Activated T-helper 17 cell treated with anti-CD3 and anti-CD28 coated beads, Interleukin-2, amount 50 U/mL, for 72 hours (primary cell): ENCODE results near the gene RAB37. TPM values are rescaled to one million over a fixed set of nuclear protein-coding genes. Genes with fewer than 3 reads are reported as not detected.

Source experiments
- ATAC-seq: fragments of 150-1000 bp; cut with Tn5 transposase; replicated peaks from 2 replicates; pipeline ENCODE4 v1.10.0; 2021; ENCODE audit warnings: mild to moderate bottlenecking, moderate library complexity
- H3K27ac Mint-ChIP-seq: one replicate; pipeline ENCODE4 v1.8.0; 2022; ENCODE audit warnings: mixed read lengths
- H3K27me3 Mint-ChIP-seq: one replicate; pipeline ENCODE4 v1.8.0; 2022; ENCODE audit warnings: mixed read lengths
- H3K36me3 Mint-ChIP-seq: one replicate; pipeline ENCODE4 v1.8.0; 2022; ENCODE audit warnings: low read depth, mild to moderate bottlenecking, mixed read lengths
- H3K4me1 Mint-ChIP-seq: one replicate; pipeline ENCODE4 v1.8.0; 2022; ENCODE audit warnings: mixed read lengths
- H3K4me3 Mint-ChIP-seq: one replicate; pipeline ENCODE4 v1.8.0; 2022; ENCODE audit warnings: mild to moderate bottlenecking, mixed read lengths
- H3K9me3 Mint-ChIP-seq: one replicate; pipeline ENCODE4 v1.8.0; 2022; ENCODE audit warnings: mixed read lengths
- total RNA-seq, 2 donors: library from RNA; stranded (reverse); gene quantifications; one replicate each; pipeline ENCODE4 v1.2.3, GENCODE V29; 2022

The RAB37 gene
- total RNA-seq, 2 donors from 2014 or later, result 2.5 to 3.4 TPM

DNA sequence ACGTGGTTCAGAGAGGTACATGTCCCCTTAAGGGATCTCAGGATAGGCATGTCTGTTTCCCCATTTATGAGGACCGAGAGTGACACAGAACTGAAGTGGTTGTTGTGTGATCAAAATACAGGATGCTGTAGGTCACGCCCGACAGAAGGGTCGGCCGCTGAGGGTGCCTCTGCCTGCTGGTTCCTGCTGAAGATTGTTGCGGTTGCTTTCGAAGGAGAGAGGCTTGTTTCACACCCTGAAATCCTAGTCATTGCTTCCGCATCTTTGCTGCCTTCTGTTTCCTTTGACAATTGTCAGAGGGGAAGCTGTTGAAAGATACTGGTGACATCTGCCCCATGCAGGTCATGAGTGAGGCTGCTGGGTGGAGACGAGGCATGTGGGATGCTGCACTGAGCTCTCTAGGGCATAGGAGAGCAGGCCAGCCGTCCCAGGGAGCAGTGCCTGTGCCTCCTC lies 42.9 kb downstream of the RAB37 start:
- Mint-ChIP-seq H3K27ac (peak overlapping the region; percentile 74), H3K9me3 (no peaks in the 10 kb centered on the region), H3K36me3 (peaks cover 21% of the 10 kb centered on the region), H3K4me3 (peak overlapping the region; percentile 100), H3K27me3 (no peaks in the 10 kb centered on the region), H3K4me1 (peaks cover 42% of the 10 kb centered on the region)
- peak; percentile 78 for ATAC-seq

DNA sequence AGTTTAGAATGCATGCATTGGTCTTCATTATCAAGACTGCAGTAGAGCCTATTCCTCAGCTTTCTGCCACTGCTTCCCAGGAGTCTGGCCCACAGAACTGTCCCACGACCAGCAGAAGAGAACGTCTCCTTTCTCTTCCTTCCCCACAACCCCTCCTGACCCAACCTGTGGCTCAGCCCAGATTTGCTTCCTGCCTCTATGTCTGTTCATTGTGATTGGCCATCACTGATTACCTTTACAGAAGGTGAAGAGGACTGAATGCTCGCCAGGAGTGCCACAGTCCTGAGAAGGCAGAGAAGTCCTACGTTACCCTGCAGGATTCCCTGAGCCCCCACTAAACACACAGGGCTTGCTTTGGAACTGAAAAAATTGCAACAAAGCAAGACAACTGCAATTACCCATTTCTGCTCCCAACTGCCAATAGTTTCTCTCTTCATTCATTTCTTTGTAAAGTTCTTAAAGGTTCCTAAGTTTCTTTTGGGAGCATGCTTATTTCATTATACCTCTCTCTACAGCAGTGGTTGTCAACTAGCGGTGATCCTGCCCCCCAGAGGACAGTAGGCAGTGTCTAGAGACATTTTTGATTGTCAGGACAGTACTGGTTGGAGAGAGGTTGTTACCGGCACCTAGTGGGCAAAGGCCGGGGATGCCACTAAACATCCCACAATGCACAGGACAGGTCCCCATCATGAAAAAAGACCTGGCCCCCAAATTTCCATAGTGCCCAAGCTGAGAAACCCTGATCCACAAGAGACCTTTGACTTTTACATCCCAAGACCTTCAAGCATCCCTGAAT lies 43.6 kb downstream of the RAB37 start:
- H3K36me3 Mint-ChIP-seq, result peaks cover 23% of the 10 kb centered on the region
- no peaks in the 10 kb centered on the region for H3K9me3 Mint-ChIP-seq
- peaks cover 45% of the 10 kb centered on the region for H3K4me1 Mint-ChIP-seq
- H3K27ac Mint-ChIP-seq, result peak overlapping the region; percentile 74
- peak overlapping the region; percentile 100 for H3K4me3 Mint-ChIP-seq
- H3K27me3 Mint-ChIP-seq, result no peaks in the 10 kb centered on the region
- no peak for ATAC-seq

DNA sequence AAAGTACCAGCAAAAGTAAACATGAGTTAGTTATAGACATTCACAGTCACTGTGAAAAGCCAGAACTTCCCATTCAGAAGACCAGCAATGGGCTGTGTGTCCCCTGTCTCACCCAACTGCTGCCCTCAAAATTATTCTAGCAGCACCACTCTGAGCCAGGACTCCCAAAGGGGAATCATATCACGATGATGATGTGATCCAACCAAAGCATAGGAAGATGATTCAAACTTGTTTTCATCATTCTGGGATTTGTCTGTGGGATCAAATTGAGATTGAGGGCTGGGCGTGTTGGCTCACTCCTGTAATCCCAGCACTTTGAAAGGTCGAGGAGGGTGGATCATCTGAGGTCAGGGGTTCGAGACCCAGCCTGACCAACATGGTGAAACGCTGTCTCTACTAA lies 45.5 kb downstream of the RAB37 start:
- no peak for ATAC-seq
- Mint-ChIP-seq H3K36me3 (peaks cover 28% of the 10 kb centered on the region), H3K4me3 (no peak overlapping the region), H3K27ac (peak overlapping the region; percentile 69), H3K4me1 (peaks cover 39% of the 10 kb centered on the region), H3K9me3 (no peaks in the 10 kb centered on the region), H3K27me3 (no peaks in the 10 kb centered on the region)

DNA sequence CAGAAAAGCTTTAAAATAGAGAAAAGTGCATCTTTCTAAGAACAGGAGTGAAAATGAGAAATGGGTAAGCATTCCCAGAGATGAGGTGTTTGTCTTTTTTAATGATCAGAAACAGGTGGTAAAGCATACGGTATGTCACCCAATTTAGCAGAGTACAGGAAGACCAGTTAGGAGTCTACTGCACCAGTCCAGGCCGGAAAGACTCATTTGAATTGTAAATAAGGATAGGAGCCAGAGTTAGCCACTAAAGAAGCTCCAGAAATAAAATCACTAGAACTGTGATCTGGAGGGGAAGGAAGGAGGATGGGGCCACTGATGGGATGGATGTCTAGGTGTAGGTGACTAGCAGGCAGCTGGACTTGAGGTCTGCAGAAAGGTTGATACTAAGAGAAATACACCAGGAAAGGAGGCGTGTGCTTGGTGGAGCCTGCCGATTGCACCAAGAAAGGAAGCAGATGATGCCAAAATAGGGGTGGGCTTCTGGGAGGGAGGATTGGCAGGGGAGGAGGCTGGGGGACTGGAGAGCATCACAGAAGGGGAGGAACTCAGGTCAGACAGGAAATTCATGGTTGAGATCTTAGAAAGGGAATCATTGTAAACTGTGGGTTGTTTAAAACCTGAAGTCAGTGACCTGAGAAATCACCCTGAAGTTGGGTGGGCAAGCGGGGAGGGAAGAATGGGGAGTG lies 47.2 kb downstream of the RAB37 start:
- H3K4me3 Mint-ChIP-seq, result no peak overlapping the region
- H3K4me1 Mint-ChIP-seq, result peaks cover 30% of the 10 kb centered on the region
- H3K27me3 Mint-ChIP-seq, result no peaks in the 10 kb centered on the region
- no peak for ATAC-seq
- no peaks in the 10 kb centered on the region for H3K9me3 Mint-ChIP-seq
- peaks cover 41% of the 10 kb centered on the region for H3K36me3 Mint-ChIP-seq
- peak overlapping the region; percentile 80 for H3K27ac Mint-ChIP-seq

DNA sequence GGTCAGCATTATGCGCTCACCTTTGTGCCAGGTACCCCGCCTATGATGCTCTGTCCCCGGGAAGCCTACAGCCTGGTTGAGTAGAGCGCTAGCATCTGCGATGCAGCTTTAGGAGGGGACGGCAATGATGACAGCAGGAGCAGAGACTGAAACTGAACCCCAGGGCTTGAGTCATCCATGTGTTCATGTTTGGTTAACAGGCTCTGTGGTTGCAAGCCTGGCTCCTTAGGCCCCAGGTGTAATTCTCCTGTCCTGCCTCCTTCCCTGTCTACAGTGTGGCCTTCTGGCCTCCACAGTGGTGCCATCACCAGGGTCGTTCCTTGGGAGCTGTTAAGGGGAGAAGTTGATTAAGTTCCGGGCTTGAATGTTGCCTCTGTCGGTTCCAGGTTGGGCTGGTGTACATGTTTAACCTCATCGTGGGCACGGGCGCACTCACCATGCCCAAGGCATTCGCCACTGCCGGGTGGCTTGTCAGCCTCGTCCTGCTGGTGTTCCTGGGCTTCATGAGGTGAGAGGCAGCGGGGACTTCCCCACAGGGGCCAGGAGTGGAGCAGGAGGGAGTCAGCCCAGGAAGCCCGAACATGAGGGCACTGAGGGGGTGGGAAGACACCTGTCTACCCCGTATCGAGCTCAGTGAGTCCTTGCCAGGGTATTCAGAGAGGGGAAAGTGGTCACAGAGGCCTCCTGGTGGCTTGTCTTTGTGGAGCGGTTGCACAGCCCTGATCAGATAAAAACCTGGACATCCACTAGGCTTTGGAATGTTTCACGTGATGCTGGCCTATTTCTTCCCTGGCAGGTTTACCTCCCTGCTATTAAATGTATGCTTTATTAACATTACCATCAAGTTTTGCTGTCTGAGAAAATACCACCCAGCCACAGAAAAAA lies 48.3 kb downstream of the RAB37 start:
- peaks cover 22% of the 10 kb centered on the region for H3K4me1 Mint-ChIP-seq
- peak; percentile 87 for ATAC-seq
- peaks cover 48% of the 10 kb centered on the region for H3K36me3 Mint-ChIP-seq
- peak overlapping the region; percentile 80 for H3K27ac Mint-ChIP-seq
- no peaks in the 10 kb centered on the region for H3K9me3 Mint-ChIP-seq
- peak overlapping the region; percentile 40 for H3K4me3 Mint-ChIP-seq
- no peaks in the 10 kb centered on the region for H3K27me3 Mint-ChIP-seq

DNA sequence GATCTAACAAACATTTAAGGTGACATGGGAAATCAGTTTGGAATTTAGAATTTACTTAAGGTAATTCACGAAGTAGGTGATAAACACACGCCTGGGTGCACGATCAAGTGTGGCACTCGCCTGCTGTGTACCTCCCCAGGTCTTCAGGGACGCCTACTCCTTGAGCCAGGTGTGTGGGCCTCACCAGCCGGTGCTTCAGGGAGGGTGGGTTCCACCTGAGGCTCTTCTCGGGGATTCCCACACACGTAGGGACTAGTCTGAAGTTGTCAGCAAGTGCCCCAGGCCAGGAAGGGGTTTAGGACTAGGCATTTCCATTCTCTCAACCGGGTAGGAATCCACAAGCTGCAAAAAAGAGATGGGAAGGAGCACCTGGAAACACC lies 48.9 kb downstream of the RAB37 start:
- Mint-ChIP-seq H3K4me3 (no peak overlapping the region), H3K27ac (peak overlapping the region; percentile 8), H3K9me3 (no peaks in the 10 kb centered on the region), H3K27me3 (no peaks in the 10 kb centered on the region), H3K36me3 (peaks cover 54% of the 10 kb centered on the region), H3K4me1 (peaks cover 15% of the 10 kb centered on the region)
- no peak for ATAC-seq

DNA sequence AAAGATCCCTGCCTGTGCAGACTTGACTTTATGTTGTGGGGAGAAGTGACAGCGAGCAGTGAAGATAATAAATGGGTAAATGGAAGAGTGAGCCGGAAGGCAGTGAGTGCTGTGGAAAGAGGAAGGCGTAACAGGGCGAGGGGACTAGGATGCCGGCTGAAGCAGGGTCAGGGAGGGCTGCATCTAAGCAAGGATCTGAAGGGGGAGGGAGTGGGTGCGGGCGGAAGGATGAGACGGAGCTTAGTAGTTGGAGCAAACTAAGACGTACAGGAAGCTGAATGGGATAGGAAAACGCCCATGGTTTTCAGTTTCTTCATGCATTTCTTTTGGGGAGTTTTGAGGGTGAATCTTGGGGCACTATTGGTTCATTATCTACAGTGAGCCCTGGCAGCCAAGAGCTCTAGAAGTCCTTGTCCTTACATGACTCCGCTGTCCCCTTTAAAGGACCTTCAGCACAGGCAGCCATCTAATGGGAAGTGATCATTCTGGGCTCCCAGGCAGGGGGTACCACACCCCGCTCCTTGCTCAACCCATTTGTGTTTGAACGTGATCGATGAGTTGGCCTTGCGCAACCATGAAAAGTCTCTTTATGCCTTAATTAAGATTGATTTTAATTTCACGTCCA lies 49.5 kb downstream of the RAB37 start:
- Mint-ChIP-seq H3K27ac (peak overlapping the region; percentile 8), H3K9me3 (no peaks in the 10 kb centered on the region), H3K4me3 (no peak overlapping the region), H3K27me3 (no peaks in the 10 kb centered on the region), H3K36me3 (peaks cover 53% of the 10 kb centered on the region), H3K4me1 (peaks cover 17% of the 10 kb centered on the region)
- no peak for ATAC-seq

DNA sequence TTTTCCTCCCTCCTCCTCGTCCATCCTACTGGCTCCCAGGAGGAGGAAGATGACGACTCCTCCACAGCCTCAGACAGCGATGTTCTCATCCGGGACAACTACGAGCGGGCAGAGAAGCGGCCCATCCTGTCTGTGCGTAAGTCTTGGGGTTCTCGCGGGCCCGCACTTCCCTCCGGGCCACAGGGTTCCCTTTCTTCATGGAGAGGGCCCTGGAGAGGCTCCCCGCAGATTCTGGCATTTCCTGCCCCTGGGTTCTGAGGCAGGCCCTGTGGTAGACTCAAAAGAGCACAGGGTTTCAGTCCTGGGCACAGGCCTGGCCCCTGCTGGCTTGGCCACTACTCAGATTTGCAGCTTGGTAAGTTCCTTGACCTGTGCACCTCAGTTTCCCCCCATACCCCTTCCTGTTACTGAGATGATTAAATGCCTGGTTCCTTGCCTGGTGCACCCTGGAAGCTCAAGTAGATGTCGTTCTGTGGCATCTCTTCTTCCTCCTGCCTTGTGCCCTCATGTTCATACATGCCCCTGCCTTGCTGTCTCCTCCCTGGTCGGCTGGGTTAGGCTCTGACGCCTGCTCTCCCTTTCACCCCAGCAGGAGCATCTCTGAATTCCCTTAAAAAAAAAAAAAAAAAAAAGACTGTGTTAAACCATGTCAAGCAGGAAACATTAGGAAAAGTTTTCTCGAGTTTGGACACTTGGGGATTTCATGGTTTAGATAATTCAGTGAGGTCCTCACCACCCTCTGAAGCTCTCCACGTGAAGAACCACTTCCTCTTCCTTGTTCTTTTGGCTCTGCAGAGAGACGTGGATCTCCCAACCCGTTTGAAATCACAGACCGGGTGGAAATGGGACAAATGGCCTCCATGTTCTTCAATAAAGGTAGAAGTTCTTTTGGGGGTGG lies 53.4 kb downstream of the RAB37 start:
- Mint-ChIP-seq H3K9me3 (no peaks in the 10 kb centered on the region), H3K36me3 (peaks cover 67% of the 10 kb centered on the region), H3K4me1 (peaks cover 4% of the 10 kb centered on the region), H3K4me3 (peak overlapping the region; percentile 22), H3K27me3 (no peaks in the 10 kb centered on the region), H3K27ac (peak overlapping the region; percentile 52)
- ATAC-seq, result no peak

DNA sequence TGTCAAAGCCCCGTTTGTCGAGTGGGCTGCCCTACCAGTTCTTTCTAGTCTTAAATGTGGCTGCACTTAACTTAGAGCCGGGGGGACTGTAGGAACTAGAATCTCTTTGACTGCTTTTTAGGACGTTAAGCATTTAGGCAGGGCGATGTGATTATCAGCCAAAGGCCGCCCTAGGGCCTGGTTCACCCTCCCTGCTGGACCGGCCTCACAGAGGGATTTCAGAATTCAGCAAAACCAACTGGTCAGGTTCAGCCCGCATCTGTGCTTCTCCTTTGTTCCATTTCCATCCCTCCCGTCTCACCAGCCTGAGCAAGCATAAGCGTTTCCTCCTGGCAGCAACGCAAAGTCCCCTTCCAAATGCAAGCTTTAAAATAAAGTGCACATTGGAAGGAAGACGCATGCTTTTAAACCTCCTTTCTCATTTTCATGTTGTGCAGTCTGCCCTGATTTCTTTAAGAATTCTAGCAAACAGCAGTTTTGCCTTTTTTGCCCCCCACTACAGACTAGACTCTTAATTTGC lies 55.6 kb downstream of the RAB37 start:
- H3K27ac Mint-ChIP-seq, result no peak overlapping the region
- H3K36me3 Mint-ChIP-seq, result peaks cover 74% of the 10 kb centered on the region

DNA sequence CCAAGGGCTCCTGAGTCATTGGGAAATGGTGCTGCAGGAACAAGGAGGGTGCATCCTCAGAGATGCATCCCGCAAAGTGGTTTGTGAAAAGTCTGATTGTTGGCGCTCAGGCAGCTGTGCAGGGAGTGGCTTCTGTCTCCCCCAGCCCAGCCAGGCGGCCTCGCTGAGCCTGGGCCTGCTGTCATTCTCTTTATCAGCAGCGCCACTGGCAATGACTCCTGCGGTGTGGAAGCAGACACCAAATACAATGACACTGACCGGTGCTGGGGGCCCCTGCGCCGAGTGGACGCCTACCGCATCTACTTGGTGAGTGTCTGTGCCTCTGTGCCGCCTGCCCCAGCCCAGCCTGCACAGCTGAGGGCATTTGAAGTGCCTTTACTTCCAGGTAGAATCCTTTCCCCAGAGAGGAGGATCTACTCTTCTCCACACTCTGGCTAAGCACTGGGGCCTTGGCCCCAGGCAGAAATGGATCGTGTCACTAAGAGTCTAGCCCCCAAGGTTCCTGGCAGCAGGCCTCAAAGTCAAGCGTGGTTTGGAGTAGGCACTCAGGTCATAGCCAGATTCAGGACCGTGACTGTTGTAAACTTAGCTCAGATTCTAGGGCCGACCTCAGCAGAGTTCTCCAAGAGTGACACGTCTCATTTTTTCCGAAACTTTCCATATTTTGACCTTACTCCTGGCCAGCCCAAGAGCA lies 58.4 kb downstream of the RAB37 start:
- no peak for ATAC-seq
- H3K27ac Mint-ChIP-seq, result no peak overlapping the region
- no peaks in the 10 kb centered on the region for H3K27me3 Mint-ChIP-seq
- no peak overlapping the region for H3K4me3 Mint-ChIP-seq
- peaks cover 76% of the 10 kb centered on the region for H3K36me3 Mint-ChIP-seq
- peaks cover 4% of the 10 kb centered on the region for H3K4me1 Mint-ChIP-seq
- no peaks in the 10 kb centered on the region for H3K9me3 Mint-ChIP-seq

More for the DNA sequence above, 55.6 kb downstream of the RAB37 start:
- Mint-ChIP-seq H3K4me3 (no peak overlapping the region), H3K9me3 (no peaks in the 10 kb centered on the region), H3K27me3 (no peaks in the 10 kb centered on the region), H3K4me1 (peaks cover 4% of the 10 kb centered on the region)
- ATAC-seq, result no peak

DNA sequence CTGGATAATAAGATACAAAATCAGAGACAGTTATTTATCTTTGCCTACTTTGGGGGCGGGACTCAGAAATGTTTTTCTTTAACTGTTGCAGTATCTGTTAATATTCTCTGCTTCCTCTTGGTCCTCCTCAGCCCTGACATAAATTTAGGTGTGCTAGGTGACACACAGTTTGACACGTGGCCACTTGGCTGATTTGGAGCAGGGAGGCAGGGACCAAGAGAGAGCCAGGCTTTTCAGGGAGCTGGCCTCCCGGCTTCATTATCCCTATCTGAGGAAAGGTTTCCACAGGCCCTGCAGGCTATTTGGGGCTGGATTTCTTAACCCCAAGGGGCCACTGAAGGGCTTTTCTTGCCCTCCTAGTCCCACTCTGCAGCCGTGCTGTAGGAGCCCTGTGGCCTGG lies 59.2 kb downstream of the RAB37 start:
- H3K4me1 Mint-ChIP-seq, result peaks cover 4% of the 10 kb centered on the region
- H3K36me3 Mint-ChIP-seq, result peaks cover 72% of the 10 kb centered on the region
- no peak overlapping the region for H3K4me3 Mint-ChIP-seq
- no peaks in the 10 kb centered on the region for H3K9me3 Mint-ChIP-seq
- no peak overlapping the region for H3K27ac Mint-ChIP-seq
- H3K27me3 Mint-ChIP-seq, result no peaks in the 10 kb centered on the region
- no peak for ATAC-seq

DNA sequence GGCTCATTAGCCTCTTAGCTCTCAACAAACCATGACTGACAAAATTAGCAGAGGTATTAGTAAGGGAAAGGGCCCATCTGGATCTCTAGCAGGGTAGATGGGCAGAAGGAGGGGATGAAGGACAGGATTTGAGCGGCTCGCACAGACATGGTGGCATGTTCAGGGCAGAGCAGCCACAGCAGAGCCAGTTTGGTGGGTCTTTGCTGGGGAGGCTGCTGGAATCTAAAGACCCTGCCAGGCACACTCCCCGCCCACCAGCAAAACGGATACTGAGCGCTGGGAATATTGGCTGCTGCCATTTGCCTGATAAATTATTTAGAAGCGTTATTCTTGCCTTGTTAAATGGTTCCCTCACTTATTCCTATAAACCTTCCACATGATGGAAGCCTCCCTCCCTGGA lies 59.8 kb downstream of the RAB37 start:
- no peaks in the 10 kb centered on the region for H3K4me1 Mint-ChIP-seq
- no peak for ATAC-seq
- H3K9me3 Mint-ChIP-seq, result no peaks in the 10 kb centered on the region
- H3K36me3 Mint-ChIP-seq, result peaks cover 68% of the 10 kb centered on the region
- no peaks in the 10 kb centered on the region for H3K27me3 Mint-ChIP-seq
- H3K27ac Mint-ChIP-seq, result no peak overlapping the region
- H3K4me3 Mint-ChIP-seq, result no peak overlapping the region
